Subcutaneous preadipocyte (primary cell): Measurements from ENCODE around the gene ANKRD49. TPM values are rescaled to one million over a fixed set of nuclear protein-coding genes. Genes with fewer than 3 reads are reported as not detected.

ENCODE experiments used
- small RNA-seq: library from RNA; depleted of rRNA; stranded (forward); fragments of <200 nt; gene quantifications from one replicate; pipeline ENCODE3, GENCODE V24; 2012
- total RNA-seq: library from RNA; depleted of rRNA; stranded (reverse); fragments of >200 nt; gene quantifications from 2 replicates; pipeline ENCODE4 v1.2.3, GENCODE V29; 2012

ANKRD49 gene
- total RNA-seq = 9.0 and 10.3 TPM in 2 replicates

GRCh38 chr11:94493281-94494125 lies at the start of gene ANKRD49, which contains the start of gene MRE11:
Gene ANKRD49 (plus strand): TSS chr11:94493984. CDS start chr11:94496694, 2,710 bp downstream.
Gene MRE11 (minus strand): TSS chr11:94493844. CDS start chr11:94492801, 1,043 bp downstream.

GRCh38 chr11:94511932-94512781 lies 18.4 kb downstream of the ANKRD49 start, which contains the start of gene C11orf97:
Gene C11orf97 (plus strand): TSS chr11:94512461. CDS start chr11:94512529, 68 bp downstream.

GRCh38 chr11:94543695-94544645 lies 50.2 kb downstream of the ANKRD49 start, which contains the start of gene FUT4:
Gene FUT4 (plus strand): TSS chr11:94543921. CDS start chr11:94544134, 213 bp downstream.

Small RNA genes lying within 50 kb of the gene (small RNA-seq; reads per million reads assigned to genes)
- gene MIR548L = 1.9 reads per million, percentile 78 among the genes with 10 or more reads in this experiment

Other genes starting within 250 kb of the ANKRD49 start
- gene IZUMO1R, start 189.4 kb upstream of the ANKRD49 start, total RNA-seq = not detected in 2 replicates
- under 0.01 TPM in 2 replicates for gene GPR83, start 92.6 kb upstream of the ANKRD49 start, total RNA-seq
- 13.6 and 15.4 TPM in 2 replicates for gene MRE11, start 140 bp upstream of the ANKRD49 start, total RNA-seq
- not detected in 2 replicates for gene C11orf97, start 18.5 kb downstream of the ANKRD49 start, total RNA-seq
- gene FUT4, start 49.9 kb downstream of the ANKRD49 start, total RNA-seq = 4.0 and 6.5 TPM in 2 replicates
- gene PIWIL4, start 73.4 kb downstream of the ANKRD49 start, total RNA-seq = 1.8 TPM in 2 replicates